Endothelial cell of umbilical vein (primary cell): Measurements from ENCODE around the gene CD101. TPM values are rescaled to one million over a fixed set of nuclear protein-coding genes. Genes with fewer than 3 reads are reported as not detected.

Experiments used
- BruUV-seq: library from RNA; stranded (reverse); fragments of 400-500 nt; replicated peaks from 2 replicates; lab custom pipeline; 2021; lab: Mats Ljungman, UMichigan
- CTCF ChIA-PET: fragments of 300-600, 350-600 bp; sonication (Branson Sonifier 250); formaldehyde crosslinking; loops from one replicate; lab custom pipeline; 2021; ENCODE audit warnings: antibody characterized with exemption, inconsistent platforms; lab: Charles Lee
- POLR2A ChIA-PET: fragments of 300-600, 350-600 bp; sonication (Branson Sonifier 250); formaldehyde crosslinking; loops from one replicate; lab custom pipeline; 2021; ENCODE audit warnings: antibody characterized with exemption, inconsistent platforms; lab: Charles Lee
- DNase-seq: peaks from one replicate; pipeline ENCODE4 v3.0.0-alpha.2; 2011; ENCODE audit warnings: low read depth, low spot score
- FAIRE-seq: peaks from 2 replicates; lab custom pipeline; 2011; peaks lifted over from hg19 to GRCh38; lab: Jason Lieb, UNC
- H2AFZ ChIP-seq: 2 replicates; pipeline ENCODE4 v1.6.0; 2012; ENCODE audit warnings: low read depth, low read length, control low read depth, inconsistent platforms
- H3K27ac ChIP-seq: 2 replicates; pipeline ENCODE4 v1.5.1; 2011; ENCODE audit warnings: low read depth, mild to moderate bottlenecking, control low read depth, low read length, moderate library complexity; ENCODE audit not compliant: insufficient read depth
- H3K27me3 ChIP-seq, 2 experiments: 2 replicates each; pipeline versions ENCODE4 v1.6.0 to v1.6.1; 2011; ENCODE audit warnings: low read length in 2 of 2, mixed read lengths in 1 of 2; ENCODE audit not compliant: control insufficient read depth in 2 of 2, insufficient read depth in 2 of 2
- H3K36me3 ChIP-seq, 2 experiments: 2 replicates in 1 of 2; 3 replicates in 1 of 2; pipeline ENCODE4 v1.5.1; 2011; ENCODE audit warnings: low read length in 2 of 2, mild to moderate bottlenecking in 1 of 2, moderate library complexity in 1 of 2; ENCODE audit not compliant: control insufficient read depth in 2 of 2, insufficient read depth in 2 of 2; ENCODE audit errors: extremely low read depth in 1 of 2
- H3K4me1 ChIP-seq: 3 replicates; pipeline ENCODE4 v1.5.1; 2011; ENCODE audit warnings: mild to moderate bottlenecking, low read length; ENCODE audit not compliant: control insufficient read depth, insufficient read depth; ENCODE audit errors: extremely low read depth
- H3K4me2 ChIP-seq: 2 replicates; pipeline ENCODE4 v1.6.1; 2011; ENCODE audit warnings: low read length, control low read depth, mixed read lengths; ENCODE audit not compliant: insufficient read depth
- H3K4me3 ChIP-seq, 3 experiments: fragments of 200-600 bp in 1 of 3; sonication (generic), shearing (Covaris generic) in 1 of 3; replicated peaks in 1 of 3; 2 replicates each; pipeline ENCODE4 v1.5.1; 2011 to 2016; ENCODE audit warnings: control low read depth in 3 of 3, low read length in 3 of 3, mild to moderate bottlenecking in 2 of 3, inconsistent platforms in 1 of 3, low read depth in 1 of 3, moderate library complexity in 1 of 3; ENCODE audit not compliant: insufficient read depth in 1 of 3
- H3K79me2 ChIP-seq: 2 replicates; pipeline ENCODE4 v1.6.0; 2012; ENCODE audit warnings: low read length, inconsistent platforms; ENCODE audit not compliant: control insufficient read depth, insufficient read depth
- H3K9ac ChIP-seq: replicated peaks from 2 replicates; pipeline ENCODE3; 2011; ENCODE audit warnings: low read length, control low read depth; ENCODE audit not compliant: insufficient read depth; ENCODE audit errors: extremely low read depth
- H3K9me1 ChIP-seq: replicated peaks from 3 replicates; pipeline ENCODE4 v1.6.0; 2011; ENCODE audit warnings: mild to moderate bottlenecking, low read length; ENCODE audit not compliant: control insufficient read depth, insufficient read depth; ENCODE audit errors: extremely low read depth
- H3K9me3 ChIP-seq: replicated peaks from 2 replicates; pipeline ENCODE4 v1.5.1; 2012; ENCODE audit warnings: low read length, inconsistent platforms; ENCODE audit not compliant: control insufficient read depth, insufficient read depth
- H4K20me1 ChIP-seq: replicated peaks from 2 replicates; pipeline ENCODE3; 2011; ENCODE audit warnings: mild to moderate bottlenecking, low read length; ENCODE audit not compliant: control insufficient read depth, insufficient read depth; ENCODE audit errors: extremely low read depth
- CTCF ChIP-seq, 2 donors: IDR thresholded peaks; 1 replicate in 1 of 2; 2 replicates in 1 of 2; pipeline ENCODE4 v1.5.1; 2011; ENCODE audit warnings: low read length in 2 of 2, mild to moderate bottlenecking in 2 of 2, moderate library complexity in 2 of 2, control low read depth in 1 of 2, inconsistent platforms in 1 of 2, low read depth in 1 of 2; ENCODE audit not compliant: insufficient read depth in 1 of 2; ENCODE audit errors: extremely low read depth in 1 of 2
- FOS ChIP-seq: IDR thresholded peaks from 2 replicates; pipeline ENCODE4 v1.6.1; 2011; ENCODE audit warnings: mild to moderate bottlenecking, low read length, moderate library complexity, borderline replicate concordance; ENCODE audit not compliant: insufficient read depth
- GATA2 ChIP-seq: IDR thresholded peaks from 2 replicates; pipeline ENCODE4 v1.7.0; 2011; ENCODE audit warnings: low read depth, mild to moderate bottlenecking, moderate library complexity, mixed read lengths, low read length; ENCODE audit not compliant: insufficient read length, insufficient read depth
- JUN ChIP-seq: IDR thresholded peaks from 2 replicates; pipeline ENCODE4 v1.6.1; 2011; ENCODE audit warnings: borderline replicate concordance, low read depth; ENCODE audit not compliant: insufficient read length, insufficient read depth
- MYC ChIP-seq: IDR thresholded peaks from one replicate; pipeline ENCODE4 v1.6.1; 2011; ENCODE audit warnings: mild to moderate bottlenecking, low read depth, low read length
- POLR2AphosphoS5 ChIP-seq: IDR thresholded peaks from 2 replicates; pipeline ENCODE4 v1.6.1; 2012; ENCODE audit warnings: low read depth, mild to moderate bottlenecking, control low read depth, low read length, moderate library complexity; ENCODE audit not compliant: insufficient read depth
- dilution Hi-C: fragments of 300-500 bp; cut with MboI; formaldehyde crosslinking; loops from one replicate; pipeline ENCODE4 v1.15.0; 2019; ENCODE audit warnings: low sequenced_read_pairs; ENCODE audit not compliant: extremely low pct_ligation_motif_present
- intact Hi-C: fragments of 100-400 bp; cut with micrococcal nuclease; formaldehyde crosslinking; loops from one replicate; pipeline ENCODE4 v1.10.0; 2022
- polyA plus RNA-seq, 4 experiments: library from polyadenylated mRNA; depleted of rRNA in 3 of 4; stranded (reverse) in 3 of 4; unstranded in 1 of 4; fragments of >200 nt; gene quantifications; 2 replicates each; pipeline versions ENCODE4 v1.2.1 to v1.2.3, GENCODE V29; 2011 to 2012; ENCODE audit warnings: missing spikeins in 1 of 4
- total RNA-seq: library from RNA; stranded (reverse); gene quantifications from 2 replicates; pipeline ENCODE4 v1.2.3, GENCODE V29; 2021

CD101 gene
- total and polyA plus RNA-seq, 2 donors (not counting 3 experiments of a cell fraction or from before 2014, with no cell fraction given) = 0.04 to 0.97 TPM

- no peak for FAIRE-seq
- no TSS peak for BruUV-seq
- dilution Hi-C loops = no loop called here
These were observed 36.2 kb downstream of the CD101 start for GRCh38 chr1:117037802-117038201.

More at GRCh38 chr1:117037802-117038201, 36.2 kb downstream of the CD101 start:
- Histone ChIP-seq H3K79me2 (no peaks in the 10 kb centered on the region), H3K36me3 (no peaks in the 10 kb centered on the region), H3K27me3 (peaks cover 2% of the 10 kb centered on the region in 2 experiments), H3K4me2 (no peak overlapping the region), H3K27ac (no peak overlapping the region), H2AFZ (no peak overlapping the region), H4K20me1 (no peaks in the 10 kb centered on the region), H3K9me1 (no peaks in the 10 kb centered on the region), H3K9me3 (no peaks in the 10 kb centered on the region), H3K4me3 (no peak overlapping the region), H3K4me1 (peaks cover 4% of the 10 kb centered on the region), H3K9ac (no peak overlapping the region)
- no peak for DNase-seq
- no peak for TF ChIP-seq MYC
- TF ChIP-seq GATA2 = no peak
- no peak for TF ChIP-seq FOS
- TF ChIP-seq JUN = no peak
- no peak for TF ChIP-seq POLR2AphosphoS5
- no peak for TF ChIP-seq CTCF (IDR thresholded peaks at IDR 0.05; ENCODE audit: extremely low read depth in 1 of 2, insufficient read depth in 1 of 2, low read depth in 1 of 2, low read length in 2 of 2)
- intact Hi-C loops = no loop called here
- CTCF ChIA-PET = interaction anchor here (1.4 kb wide), 1 partner anchor 11 kb away, joined by 3 read pairs; no protein-coding TSS in a partner anchor
- POLR2A ChIA-PET = no interaction called here
